GM10266 (cell line): Measurements from ENCODE around the gene GPR26.

Source experiments
- DNase-seq: peaks from one replicate; pipeline ENCODE4 v3.0.0; 2012; ENCODE audit errors: extremely low spot score
- TF ChIP-seq, protein P1 (sequence below): IDR thresholded peaks from 2 replicates; pipeline ENCODE4 v1.5.1; 2012; ENCODE audit warnings: mild to moderate bottlenecking, low read depth; ENCODE audit not compliant: control insufficient read depth, insufficient read depth; ENCODE audit errors: missing control alignments

GPR26 gene, protein sequence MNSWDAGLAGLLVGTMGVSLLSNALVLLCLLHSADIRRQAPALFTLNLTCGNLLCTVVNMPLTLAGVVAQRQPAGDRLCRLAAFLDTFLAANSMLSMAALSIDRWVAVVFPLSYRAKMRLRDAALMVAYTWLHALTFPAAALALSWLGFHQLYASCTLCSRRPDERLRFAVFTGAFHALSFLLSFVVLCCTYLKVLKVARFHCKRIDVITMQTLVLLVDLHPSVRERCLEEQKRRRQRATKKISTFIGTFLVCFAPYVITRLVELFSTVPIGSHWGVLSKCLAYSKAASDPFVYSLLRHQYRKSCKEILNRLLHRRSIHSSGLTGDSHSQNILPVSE

DNA sequence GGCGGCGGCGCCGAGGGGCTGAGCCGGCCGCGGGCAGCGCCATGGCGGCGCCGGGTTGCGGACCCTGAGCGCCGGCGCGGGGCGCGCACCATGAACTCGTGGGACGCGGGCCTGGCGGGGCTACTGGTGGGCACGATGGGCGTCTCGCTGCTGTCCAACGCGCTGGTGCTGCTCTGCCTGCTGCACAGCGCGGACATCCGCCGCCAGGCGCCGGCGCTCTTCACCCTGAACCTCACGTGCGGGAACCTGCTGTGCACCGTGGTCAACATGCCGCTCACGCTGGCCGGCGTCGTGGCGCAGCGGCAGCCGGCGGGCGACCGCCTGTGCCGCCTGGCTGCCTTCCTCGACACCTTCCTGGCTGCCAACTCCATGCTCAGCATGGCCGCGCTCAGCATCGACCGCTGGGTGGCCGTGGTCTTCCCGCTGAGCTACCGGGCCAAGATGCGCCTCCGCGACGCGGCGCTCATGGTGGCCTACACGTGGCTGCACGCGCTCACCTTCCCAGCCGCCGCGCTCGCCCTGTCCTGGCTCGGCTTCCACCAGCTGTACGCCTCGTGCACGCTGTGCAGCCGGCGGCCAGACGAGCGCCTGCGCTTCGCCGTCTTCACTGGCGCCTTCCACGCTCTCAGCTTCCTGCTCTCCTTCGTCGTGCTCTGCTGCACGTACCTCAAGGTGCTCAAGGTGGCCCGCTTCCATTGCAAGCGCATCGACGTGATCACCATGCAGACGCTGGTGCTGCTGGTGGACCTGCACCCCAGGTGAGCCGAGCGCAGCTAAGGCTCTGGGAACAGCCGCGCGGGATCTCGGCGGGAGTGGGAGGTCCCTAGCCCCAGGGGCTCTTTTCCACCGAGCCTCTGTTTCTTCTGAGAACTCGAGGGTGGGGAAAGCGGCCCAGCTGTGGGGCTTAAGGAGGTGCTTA is at the start of gene GPR26:
Gene GPR26 (plus strand): TSS at position 38 of the 919 bp plus-strand sequence. CDS start 53 bp downstream, at position 91.
- no peak for DNase-seq

DNA sequence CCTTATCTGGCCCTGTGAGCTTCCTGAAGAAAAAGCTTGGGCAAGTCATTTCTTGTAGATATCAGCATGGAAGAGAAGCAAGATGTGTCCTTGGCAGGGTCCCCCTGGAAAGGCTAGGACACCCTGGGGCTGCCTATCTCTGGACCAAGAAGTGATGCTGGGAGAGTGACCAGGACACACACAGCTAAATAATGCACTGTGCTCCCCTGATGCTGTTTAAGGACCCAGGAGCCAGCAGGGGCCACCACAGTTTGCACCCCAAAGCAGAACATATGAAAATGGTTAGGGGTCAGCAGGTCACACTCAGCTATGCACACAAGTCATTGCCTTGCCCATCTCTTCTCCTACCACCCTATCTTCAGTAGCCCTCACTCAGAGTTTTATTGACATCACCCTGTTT is 47.9 kb upstream of the GPR26 start:
- DNase-seq = no peak
- TF ChIP-seq, protein P1, sequence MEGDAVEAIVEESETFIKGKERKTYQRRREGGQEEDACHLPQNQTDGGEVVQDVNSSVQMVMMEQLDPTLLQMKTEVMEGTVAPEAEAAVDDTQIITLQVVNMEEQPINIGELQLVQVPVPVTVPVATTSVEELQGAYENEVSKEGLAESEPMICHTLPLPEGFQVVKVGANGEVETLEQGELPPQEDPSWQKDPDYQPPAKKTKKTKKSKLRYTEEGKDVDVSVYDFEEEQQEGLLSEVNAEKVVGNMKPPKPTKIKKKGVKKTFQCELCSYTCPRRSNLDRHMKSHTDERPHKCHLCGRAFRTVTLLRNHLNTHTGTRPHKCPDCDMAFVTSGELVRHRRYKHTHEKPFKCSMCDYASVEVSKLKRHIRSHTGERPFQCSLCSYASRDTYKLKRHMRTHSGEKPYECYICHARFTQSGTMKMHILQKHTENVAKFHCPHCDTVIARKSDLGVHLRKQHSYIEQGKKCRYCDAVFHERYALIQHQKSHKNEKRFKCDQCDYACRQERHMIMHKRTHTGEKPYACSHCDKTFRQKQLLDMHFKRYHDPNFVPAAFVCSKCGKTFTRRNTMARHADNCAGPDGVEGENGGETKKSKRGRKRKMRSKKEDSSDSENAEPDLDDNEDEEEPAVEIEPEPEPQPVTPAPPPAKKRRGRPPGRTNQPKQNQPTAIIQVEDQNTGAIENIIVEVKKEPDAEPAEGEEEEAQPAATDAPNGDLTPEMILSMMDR = no peak

More for the DNA sequence above, at the start of gene GPR26:
- TF ChIP-seq, protein P1 = no peak

DNA sequence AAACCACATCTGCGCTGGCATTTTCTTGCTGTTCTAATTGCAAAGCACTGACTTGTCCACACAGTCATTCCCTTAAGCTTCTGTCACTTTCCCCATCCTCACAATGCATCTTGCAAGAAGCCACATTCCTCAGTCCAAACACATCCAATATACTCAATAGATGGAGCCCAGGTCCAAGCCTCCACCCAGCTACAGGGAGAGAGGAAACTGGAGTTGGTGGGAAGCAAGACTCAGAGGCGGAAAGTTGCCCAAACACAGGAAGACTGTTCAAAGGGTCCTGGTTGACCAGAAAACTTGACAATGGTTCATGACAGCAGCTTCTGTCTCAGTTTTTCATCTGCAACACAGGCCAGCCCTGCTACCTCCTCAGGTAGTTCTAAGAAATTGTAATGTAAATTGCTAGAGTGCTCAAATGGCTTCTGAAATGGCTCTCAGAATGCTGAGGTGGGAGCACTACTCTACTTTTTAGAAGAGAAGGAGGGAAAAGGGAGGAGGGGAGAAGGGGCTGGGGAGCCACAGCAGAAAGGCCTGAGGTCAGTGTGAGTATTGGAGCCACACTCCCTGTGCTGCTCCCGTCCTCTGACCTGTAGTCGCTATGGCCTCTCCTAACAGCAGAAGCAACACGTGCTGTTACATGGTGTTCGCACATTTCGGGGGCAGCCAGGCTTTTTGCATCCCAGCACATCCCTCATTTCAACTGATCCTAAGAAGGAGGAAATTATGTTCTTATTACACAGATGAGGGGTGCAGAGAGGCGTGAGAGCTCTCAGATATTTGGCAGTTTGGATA is 46.9 kb upstream of the GPR26 start:
- TF ChIP-seq, protein P1 = no peak
- no peak for DNase-seq

DNA sequence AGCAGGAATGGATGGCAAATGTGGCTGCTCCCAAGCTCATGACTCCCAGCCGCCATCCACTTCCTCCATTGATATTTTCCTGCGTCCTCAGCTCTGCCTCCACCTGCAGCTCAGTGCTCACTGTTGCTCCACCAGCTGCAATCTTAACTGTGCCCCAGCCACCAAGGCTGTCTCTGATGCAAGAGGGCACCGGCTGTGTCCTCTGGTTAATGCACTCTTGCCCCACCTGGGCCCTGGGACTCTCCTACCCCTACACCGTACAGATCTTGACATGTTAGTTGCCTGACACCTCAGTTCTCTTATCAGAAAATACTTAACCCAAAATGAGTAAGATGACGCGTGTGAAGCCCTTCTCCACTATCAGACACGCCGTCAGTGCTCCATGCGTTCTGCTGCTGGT is 45.5 kb upstream of the GPR26 start:
- TF ChIP-seq, protein P1 = no peak
- no peak for DNase-seq

DNA sequence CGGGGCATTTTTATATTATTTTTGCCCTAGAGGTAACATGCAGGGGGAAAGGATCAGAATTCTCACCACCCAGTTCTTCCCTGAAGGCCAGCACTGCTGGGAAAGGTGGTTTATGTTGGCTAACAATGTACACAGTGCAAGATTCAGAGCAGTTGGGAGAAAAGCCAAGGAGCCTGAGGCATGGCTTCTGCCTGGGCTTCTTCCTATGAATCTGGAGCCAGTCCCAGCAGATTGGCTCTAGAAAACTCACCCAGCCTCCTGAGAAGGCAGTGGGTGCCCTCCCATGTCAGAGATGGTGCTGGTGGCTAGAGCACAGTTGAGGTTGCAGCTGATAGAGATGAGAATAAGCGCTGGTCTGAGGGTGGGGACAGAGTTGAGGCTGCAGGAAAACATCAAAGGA is 44.7 kb upstream of the GPR26 start:
- no peak for DNase-seq
- TF ChIP-seq, protein P1 = no peak

DNA sequence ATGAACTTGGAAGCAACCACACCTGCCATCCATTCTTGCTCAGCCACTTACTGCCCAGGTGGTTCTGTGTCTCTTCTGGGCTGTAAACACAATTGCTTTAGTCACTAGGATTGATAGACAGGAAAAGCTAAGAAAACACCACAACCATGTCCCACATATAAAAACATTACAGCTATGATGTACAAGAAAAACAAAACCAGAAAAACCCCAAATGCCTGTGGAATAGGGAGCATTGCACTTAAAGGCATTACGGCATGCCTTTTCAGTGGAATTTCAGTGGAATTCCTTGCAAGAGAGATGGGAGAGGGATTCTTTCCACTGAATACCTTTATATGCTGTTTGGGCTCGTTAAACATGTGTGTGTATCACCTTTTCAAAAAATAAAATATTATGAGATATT is 44.2 kb upstream of the GPR26 start:
- no peak for DNase-seq
- TF ChIP-seq, protein P1 = no peak
